Left ventricle myocardium superior (tissue), 1 donor: ENCODE data around the gene LMTK2. TPM values are rescaled to one million over a fixed set of nuclear protein-coding genes. Genes with fewer than 3 reads are reported as not detected.

Experiments
- ATAC-seq: fragments of 200-7000 bp; cut with Tn5 transposase; one replicate; pipeline ENCODE4 v1.9.1; 2020; ENCODE audit warnings: mild to moderate bottlenecking, moderate library complexity
- DNase-seq: peaks from one replicate; pipeline ENCODE4 v3.0.0-alpha.2; 2020
- intact Hi-C: fragments of 100-400 bp; cut with micrococcal nuclease; formaldehyde crosslinking; loops from one replicate; pipeline ENCODE4 v1.11.0; 2022
- total RNA-seq: library from RNA; stranded (reverse); fragmentation: NEBNext Ultra II Directional; extraction: Animal tissue kit (Norgen Biotek cat#: 25700); gene quantifications from one replicate; pipeline ENCODE4 v1.2.1, GENCODE V29; 2021
- donor health status: DM: no; HTN: yes; CAD: no; lungs with severe emphysema.

Gene LMTK2
- total RNA-seq, 1 donor from 2014 or later, result 24.7 TPM

DNA sequence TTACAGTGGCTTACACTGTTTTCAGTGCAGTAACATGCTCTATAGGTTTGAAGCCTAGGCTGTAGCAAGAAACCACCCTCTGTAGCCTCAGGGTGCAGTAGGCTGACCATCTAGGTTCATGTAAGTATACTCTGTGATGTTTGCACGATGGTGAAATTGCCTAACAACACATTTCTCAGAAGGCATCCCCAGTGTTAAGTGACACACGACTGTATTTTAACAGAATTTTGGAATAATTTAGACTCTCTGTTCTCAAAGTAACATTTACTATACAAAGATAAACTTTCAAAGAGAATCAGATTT, 60.0 kb downstream of the LMTK2 start:
- ATAC-seq (no peak), DNase-seq (no peak)
- intact Hi-C loops, result loop anchor here (5.0 kb wide), 1 partner anchor 59 kb away; the partner anchor contains the start of gene LMTK2

DNA sequence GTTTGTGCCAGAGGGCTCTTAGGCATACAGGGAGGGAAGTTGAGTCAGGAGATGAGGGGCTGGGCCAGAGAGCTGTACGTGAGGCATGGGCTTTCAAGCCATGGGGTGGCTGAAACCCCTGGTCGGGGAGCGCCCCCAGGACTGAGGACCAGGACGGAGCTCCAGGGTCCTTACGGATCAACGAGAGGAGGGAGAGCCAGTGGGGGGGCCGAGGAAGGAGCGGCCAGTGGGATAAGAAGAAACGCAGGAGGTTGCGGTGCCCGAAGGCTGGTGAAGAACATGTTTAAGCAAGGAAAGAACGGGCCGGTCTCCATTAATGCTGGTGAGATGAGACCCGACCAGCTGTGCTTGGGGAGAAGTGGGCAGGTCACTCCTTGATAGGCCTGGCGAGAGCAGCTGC, 61.0 kb downstream of the LMTK2 start:
- no peak for DNase-seq
- intact Hi-C loops, result loop anchor here (5.0 kb wide), 1 partner anchor 60 kb away; the partner anchor contains the start of gene LMTK2
- ATAC-seq, result no peak

DNA sequence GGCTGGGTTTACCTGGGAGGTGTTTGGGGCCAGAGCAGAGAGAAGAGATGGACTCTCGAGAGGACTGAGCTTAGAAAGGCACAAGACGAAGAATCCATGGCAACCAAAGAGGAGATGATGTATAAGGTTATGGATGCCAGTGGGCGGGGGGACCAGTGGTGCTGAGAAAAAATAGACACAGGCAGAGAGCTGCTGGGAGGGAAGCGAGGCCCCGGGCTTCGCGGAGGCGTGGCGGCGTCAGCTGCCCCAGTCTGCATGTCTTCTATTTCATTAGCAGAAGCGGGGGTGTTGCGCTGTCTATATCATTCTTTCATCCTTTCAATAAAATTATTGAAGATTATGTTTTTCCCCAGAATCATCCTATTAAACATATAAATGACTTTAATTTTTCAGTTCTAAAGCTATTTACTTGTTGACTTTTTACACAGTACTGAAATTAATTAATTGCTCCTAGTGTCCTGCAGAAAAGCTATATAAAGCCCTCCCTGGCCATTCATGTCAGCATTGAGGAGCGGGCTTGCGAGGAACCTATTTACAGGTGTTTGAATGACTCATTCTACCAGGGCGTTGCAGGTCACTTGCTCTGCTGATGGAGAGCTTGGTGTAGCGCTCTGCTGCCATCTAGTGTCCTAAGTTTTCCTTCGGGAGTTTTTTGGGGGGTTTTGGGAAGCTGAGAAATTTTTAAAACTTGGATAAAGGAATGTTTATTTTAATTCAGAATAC, 61.7 kb downstream of the LMTK2 start:
- intact Hi-C loops, result loop anchor here (5.0 kb wide), 1 partner anchor 61 kb away; the partner anchor contains the start of gene LMTK2
- peak; percentile 72 for ATAC-seq

DNA sequence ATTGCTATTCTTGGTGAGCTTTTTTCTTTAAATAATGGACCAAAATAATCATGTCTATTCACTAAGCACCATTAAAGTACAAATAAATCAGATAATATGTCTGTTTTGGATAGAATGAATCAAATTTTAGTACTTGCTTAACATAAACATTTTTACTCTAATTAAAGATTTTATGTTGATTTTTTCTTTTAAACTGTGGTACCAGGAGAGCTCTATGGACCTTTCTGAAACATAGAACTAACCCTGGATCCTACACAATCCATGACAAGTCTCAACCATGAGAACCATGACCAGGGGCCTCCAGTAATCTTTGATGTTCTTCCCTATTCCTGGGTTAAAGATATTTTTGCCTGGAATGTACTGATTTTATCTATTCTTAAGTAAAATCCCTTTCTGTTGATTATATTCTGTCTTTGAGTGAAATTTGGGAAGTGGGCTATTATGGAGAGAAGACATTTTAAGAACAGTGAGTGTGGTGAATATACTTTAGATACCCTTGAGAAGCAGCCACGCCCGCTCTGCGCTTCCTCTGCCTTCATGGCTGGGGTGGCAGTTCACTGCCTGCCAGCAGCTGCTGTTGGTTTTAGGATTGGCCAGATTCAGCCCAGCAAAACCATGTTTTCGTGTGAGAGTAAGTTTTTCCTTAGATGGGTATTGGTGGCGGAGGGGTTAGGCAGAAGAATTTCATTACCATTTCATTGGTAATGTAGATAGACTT, 62.4 kb downstream of the LMTK2 start:
- no peak for DNase-seq
- intact Hi-C loops, result loop anchor here (5.0 kb wide), 1 partner anchor 62 kb away; the partner anchor contains the start of gene LMTK2

More for the DNA sequence above, 61.7 kb downstream of the LMTK2 start:
- peak; percentile 41 for DNase-seq

DNA sequence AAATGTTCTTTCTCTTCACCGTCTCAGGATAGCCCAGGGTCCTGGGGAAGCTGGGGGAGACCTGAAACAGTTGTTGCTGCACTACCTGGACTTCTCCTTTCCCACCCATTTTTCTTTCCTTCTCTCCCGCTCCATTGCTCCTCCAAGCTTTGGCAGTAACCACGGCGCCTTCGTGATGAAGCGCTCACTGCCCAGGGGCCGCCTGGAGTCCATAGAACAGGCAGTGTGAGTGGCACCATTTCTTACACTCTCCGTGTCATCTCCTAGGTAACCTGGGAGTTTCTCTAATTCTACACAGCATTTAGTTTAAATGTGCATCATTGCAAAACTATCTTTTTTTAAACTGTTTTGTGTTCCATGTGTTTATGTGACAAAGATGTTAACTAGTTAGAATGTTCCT, 64.3 kb downstream of the LMTK2 start:
- intact Hi-C loops, result no loop called here
- ATAC-seq (no peak), DNase-seq (no peak)

More for the DNA sequence above, 62.4 kb downstream of the LMTK2 start:
- ATAC-seq, result no peak

DNA sequence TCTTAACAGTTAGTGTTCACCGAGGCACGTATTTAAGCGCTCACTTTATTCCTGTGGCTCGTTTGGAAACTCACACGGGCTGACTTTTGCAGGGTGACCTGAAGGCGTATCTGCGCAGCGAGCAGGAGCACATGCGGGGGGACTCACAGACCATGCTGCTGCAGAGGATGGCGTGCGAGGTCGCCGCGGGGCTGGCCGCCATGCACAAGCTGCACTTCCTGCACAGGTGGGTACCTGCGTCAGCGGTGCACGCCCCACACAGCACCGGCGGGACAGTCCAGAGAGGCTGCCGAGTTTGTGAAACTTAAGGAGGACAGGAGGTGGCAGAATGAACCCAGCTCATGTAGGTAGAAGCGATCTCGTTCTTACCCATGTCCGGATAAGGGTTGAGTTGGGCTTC, 64.8 kb downstream of the LMTK2 start:
- intact Hi-C loops, result no loop called here
- DNase-seq (no peak), ATAC-seq (no peak)

DNA sequence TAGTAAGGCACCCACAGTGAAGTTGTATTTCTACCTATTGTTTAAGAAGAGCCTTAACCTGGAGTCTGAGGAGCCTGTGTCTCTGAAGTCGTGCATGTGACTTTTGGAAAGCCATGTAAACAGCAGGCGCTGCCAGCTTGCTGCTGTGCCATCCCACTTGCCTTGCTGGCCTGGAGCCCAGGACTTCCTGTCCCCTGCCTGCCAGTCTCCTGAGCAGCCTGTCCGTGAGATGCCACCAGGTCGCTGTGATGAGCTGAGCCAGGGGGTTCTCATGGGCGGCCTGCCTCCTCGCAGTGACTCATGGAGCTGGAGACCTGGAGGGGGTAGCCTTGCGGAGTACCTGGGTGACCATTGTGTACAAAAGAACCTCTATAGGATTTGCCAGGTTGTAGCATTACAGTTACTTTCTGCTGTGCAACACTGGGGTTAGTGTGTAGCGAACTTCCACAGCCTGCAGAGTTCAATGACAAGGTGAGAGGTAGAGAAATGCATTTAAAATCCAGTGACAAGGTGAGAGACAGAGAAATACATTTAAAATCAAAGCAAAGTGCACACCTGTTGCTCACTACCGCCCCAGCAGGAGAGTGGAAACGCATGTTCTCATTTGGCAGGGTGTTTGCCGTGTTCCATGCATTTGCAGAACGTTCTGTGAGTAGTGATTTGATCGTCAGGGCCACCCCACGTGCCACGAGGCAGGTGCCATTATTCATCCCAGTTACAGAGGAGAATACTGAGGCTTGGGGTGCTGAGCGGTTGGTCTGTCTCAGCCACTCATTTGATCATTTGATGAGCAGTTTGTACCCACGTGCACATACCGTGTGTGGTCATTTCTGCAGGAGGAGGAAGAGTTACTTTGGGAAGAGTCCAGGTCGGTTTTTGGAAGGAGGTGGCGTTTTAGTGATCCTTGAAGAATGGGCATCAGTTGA, 67.9 kb downstream of the LMTK2 start:
- intact Hi-C loops, result loop anchor here (5.0 kb wide), 1 partner anchor 152 kb away; no protein-coding TSS in a partner anchor
- ATAC-seq (peak; percentile 80), DNase-seq (peak; percentile 79)

DNA sequence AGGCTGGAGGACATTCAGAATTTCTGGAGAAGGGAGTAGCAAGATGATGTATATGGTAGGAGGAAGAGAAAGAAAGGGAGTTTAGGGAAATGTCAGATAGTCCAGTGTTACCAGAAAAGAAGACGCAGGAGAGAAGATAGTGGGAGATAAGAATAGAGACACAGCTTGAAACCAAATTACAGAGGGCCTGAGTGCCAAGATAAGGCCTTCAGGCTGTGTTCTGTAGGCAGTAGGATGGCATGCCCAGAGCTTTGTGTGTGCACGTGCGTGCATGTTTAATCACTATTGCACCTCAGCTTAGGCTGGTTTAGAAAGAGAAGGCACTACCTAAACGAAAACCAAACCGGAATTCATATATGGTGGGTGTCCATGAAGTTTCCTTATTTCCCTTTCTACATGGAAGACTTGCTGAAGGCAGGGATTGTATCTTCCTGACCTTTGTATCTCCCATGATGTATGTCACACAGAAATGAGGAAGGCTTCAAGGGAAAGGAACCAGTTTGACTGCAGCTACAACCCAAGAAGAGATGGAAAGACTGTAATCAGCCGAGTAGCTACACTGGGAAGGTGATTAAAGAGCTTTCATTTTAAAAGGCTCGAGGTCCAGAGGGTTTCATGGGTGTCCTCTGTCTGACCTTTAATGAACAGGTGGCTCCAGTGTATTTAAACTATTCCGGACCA, 68.7 kb downstream of the LMTK2 start:
- ATAC-seq (no peak), DNase-seq (no peak)
- intact Hi-C loops, result loop anchor here (5.0 kb wide), 1 partner anchor 153 kb away; no protein-coding TSS in a partner anchor

DNA sequence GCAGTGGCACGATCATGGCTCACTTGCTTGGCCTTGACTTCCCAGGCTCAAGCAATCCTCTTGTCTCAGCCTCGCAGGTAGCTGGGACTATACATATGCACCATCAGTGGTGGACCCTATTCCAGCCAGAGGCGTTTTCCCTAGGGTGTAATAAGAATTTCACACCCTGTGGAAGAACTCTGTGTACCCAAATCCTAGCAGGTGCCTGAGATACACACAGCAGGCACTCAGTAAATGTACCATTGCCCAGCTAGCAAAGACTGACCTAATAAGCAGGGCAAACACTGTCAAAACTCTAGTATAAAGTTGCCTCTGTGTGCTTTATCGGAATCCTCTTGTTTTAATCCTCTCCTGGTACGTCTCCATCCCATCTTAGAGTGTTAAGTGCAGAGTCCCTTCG, 70.9 kb downstream of the LMTK2 start:
- intact Hi-C loops, result loop anchor here (5.0 kb wide), 1 partner anchor 155 kb away; no protein-coding TSS in a partner anchor
- DNase-seq (no peak), ATAC-seq (peak; percentile 47)

DNA sequence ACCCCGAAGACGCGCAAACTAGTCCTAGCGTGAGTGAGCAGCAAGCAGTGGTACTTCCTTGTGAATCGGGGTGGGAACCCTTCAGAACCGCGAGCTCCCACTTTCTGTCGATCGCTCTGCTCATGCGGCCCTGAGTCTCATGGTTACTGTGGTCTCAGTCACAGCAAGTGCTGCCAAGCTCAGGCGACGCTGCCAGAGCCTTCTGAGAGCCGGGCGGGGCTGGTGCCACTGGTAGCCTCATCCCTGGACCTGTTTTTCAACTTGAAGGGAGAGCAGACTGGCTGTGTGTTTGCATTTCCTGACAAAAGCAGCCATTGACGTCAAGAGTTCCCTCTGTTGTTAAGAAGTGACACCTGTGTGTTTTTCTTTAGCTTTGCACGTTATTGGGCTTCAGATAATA, 71.7 kb downstream of the LMTK2 start:
- intact Hi-C loops, result loop anchor here (5.0 kb wide), 1 partner anchor 156 kb away; no protein-coding TSS in a partner anchor
- ATAC-seq (peak; percentile 93), DNase-seq (peak; percentile 87)

DNA sequence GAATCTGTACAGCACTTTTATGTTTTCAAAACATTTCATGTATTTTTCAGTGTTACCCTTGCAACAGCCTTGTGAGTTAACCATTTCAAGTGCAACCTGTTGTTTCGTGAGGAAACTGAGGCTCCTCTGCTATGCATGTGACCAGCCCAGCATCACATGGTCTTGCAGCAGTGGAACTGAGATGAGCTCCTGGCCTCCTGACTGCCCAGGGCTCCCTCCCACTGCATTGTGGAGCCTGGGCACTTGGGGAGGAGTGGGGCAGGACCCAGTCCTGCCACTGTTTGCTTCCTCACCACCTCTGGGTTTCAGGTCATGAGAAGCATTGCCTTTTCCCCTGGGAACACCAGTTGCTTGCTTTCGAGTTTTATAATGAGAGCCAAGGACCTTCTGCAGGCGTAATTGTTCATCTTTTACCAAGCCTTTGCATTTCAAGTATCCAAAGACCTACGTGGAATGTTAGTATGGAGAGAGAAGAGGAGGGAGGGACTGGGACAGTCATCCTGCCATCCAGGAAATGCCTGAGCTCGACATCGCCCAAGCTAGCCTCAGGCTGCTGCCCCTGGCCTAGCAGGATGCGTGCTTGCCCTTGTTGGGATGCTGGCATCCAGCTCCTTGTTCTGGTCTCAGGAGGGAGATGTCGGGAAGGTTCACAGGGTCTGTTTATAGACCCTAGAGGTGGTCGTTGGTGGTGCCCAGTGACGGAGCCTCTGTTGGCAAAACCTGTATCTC, 72.3 kb downstream of the LMTK2 start:
- ATAC-seq (no peak), DNase-seq (no peak)
- intact Hi-C loops, result loop anchor here (5.0 kb wide), 1 partner anchor 157 kb away; no protein-coding TSS in a partner anchor

DNA sequence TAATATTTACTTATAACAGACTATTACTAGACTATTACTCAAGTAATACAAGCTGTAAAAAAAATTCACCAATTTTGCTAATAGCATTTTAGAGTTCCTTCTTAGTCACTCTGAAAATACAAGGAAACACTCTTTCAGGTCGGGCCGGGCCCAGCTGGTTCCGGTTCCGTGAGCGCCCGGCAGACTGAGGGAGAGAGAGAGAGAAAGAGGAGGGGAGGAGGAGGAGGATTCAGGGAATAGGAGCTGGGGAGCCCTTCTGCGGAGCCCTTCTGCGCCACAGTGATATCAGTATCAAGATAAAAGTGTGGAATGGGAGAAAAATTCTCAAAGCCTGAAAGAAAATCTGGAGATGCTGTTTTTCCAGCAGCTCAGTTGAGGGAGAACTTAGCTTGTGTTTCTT, 74.1 kb downstream of the LMTK2 start:
- intact Hi-C loops, result no loop called here
- no peak for DNase-seq

DNA sequence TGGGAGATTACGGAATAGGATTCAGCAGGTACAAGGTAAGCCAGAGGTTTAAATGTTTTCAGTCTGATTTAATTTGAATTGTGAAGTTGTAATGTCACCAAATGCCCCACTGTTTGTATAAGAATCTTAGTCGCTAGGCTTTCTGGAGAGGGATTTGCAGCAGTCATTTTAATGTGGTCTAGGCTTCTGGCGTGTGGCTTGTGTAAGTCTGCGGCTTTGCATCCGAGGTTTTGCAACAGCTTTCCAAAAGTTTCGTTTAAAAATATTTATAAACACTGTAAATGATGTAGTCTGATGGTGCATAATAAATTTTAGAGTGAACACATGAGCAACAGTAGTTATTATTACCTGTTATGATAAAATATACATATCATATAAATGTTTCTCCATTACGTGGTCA, 78.4 kb downstream of the LMTK2 start:
- DNase-seq (no peak), ATAC-seq (no peak)
- intact Hi-C loops, result no loop called here

More for the DNA sequence above, 74.1 kb downstream of the LMTK2 start:
- no peak for ATAC-seq

DNA sequence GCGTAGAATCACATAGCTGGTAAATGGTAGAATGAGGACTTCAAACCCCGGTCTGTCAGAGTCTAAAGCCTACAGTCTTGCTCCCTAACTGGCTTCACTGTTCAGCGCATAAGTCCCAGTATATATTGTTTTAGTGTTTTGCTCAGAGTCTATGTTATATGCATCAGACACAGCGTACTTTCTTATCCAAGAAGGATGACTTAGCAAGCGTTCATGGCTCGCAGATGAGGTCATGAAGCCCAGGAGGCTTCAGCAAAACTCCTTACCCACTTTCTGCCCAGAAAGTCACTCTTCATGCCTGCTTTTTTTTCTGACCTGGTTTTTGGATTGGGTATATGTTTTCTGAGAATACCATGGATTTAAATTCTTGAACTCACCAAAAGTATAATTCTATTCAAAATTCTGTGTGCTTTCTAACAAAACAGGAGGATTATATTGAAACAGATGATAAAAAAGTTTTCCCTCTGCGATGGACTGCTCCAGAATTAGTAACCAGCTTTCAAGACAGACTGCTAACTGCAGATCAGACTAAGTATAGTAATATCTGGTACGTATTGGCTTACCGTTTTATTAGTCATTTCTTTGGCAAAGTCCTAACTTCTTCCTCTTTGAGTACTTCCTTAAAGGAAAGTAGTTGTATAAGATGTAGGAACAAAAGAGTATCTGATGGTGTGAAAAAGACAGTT, 79.9 kb downstream of the LMTK2 start:
- intact Hi-C loops, result no loop called here
- DNase-seq (no peak), ATAC-seq (no peak)

DNA sequence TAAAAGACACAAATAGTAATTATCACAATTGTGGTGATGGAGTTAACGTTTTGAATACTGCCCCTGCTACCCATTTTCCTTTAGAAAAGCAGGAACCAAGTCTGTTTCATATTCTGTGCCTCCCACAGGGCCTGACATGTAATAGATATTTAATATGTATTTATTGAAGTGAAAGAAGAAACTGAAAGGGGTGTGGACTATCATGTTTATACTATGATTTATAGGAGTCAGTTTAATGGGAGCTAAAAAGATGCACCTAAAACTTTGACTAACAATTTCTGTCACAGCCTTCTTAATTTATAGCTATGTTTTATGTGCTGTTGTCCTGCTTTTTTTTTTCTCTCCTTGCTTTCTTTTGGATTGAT, 80.5 kb downstream of the LMTK2 start:
- no peak for DNase-seq
- ATAC-seq, result no peak
- intact Hi-C loops, result no loop called here

DNA sequence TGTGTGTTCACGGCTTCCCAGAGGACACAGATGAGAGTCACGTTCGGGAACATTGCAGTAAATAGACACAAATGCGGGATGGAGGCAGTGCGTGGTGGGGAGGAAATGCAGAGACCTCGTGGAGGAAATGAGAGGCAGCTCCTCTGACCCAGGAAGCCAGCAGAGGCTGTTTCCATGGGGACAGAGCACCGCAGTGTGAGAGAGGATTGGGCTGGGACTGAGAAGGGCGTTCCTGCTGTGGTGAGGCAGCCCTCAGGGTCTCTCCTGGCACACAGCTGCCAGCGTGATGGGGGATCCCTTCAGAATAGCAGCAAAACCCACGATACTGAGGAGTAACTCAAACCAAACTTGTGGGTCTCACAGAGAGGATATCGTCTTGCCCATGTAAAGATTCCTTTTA, 82.9 kb downstream of the LMTK2 start:
- intact Hi-C loops, result no loop called here
- ATAC-seq, result no peak
- DNase-seq, result no peak

DNA sequence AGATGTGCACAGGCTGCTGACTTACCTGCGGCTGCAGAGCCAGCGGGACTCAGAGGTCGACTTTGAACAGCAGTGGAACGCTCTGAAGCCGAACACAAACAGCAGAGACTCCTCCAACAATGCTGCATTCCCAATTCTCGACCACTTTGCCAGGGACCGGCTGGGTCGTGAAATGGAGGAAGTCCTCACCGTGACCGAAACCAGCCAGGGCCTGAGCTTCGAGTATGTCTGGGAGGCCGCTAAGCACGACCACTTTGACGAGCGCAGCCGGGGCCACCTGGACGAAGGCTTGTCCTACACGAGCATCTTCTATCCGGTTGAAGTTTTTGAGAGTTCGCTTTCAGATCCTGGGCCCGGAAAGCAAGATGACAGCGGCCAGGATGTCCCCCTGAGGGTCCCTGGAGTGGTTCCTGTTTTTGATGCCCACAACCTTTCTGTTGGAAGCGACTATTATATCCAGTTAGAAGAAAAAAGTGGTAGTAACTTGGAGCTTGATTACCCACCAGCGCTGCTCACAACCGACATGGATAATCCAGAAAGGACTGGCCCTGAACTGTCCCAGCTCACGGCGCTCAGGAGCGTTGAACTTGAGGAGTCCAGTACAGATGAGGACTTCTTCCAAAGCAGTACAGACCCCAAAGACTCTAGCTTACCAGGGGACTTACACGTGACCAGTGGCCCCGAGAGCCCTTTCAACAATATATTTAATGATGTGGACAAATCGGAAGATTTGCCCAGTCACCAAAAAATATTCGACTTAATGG, 85.2 kb downstream of the LMTK2 start:
- DNase-seq, result no peak
- intact Hi-C loops, result no loop called here
- ATAC-seq, result no peak
